GM23338 (cell line): ENCODE data around the gene P2RY8. TPM values are rescaled to one million over a fixed set of nuclear protein-coding genes. Genes with fewer than 3 reads are reported as not detected.

ENCODE experiments used
- ATAC-seq: fragments of 200-7000 bp; cut with Tn5 transposase; 3 replicates; pipeline ENCODE4 v1.9.1; 2020
- DNase-seq: peaks from one replicate; pipeline ENCODE4 v3.0.0-alpha.2; 2015; ENCODE audit warnings: low spot score
- H2AFZ ChIP-seq: fragments of 200-600 bp; sonication (generic); 2 replicates; pipeline ENCODE4 v1.8.0; 2016; ENCODE audit warnings: antibody characterized with exemption, mild to moderate bottlenecking, moderate library complexity
- H3F3A ChIP-seq: fragments of 200-600 bp; sonication (generic); replicated peaks from 2 replicates; pipeline ENCODE4 v1.8.0; 2017; ENCODE audit warnings: antibody characterized with exemption, mixed run types, low read depth
- H3K27ac ChIP-seq: fragments of 200-600 bp; sonication (generic); 2 replicates; pipeline ENCODE4 v1.6.1; 2016; ENCODE audit warnings: low read depth
- H3K27me3 ChIP-seq: fragments of 200-600 bp; sonication (generic); 2 replicates; pipeline ENCODE4 v1.8.0; 2016; ENCODE audit warnings: mild to moderate bottlenecking, mixed run types, moderate library complexity; ENCODE audit not compliant: insufficient read depth
- H3K36me3 ChIP-seq: fragments of 200-600 bp; sonication (generic); 2 replicates; pipeline ENCODE4 v1.8.0; 2016; ENCODE audit warnings: mild to moderate bottlenecking; ENCODE audit not compliant: insufficient read depth
- H3K4me1 ChIP-seq: fragments of 200-600 bp; sonication (generic); 2 replicates; pipeline ENCODE4 v1.8.0; 2016; ENCODE audit warnings: mild to moderate bottlenecking, moderate library complexity; ENCODE audit not compliant: insufficient read depth
- H3K4me2 ChIP-seq: fragments of 200-600 bp; sonication (generic); 2 replicates; pipeline ENCODE4 v1.7.1; 2017; ENCODE audit warnings: mixed run types
- H3K4me3 ChIP-seq: fragments of 200-600 bp; sonication (generic); 2 replicates; pipeline ENCODE4 v1.6.1; 2016; ENCODE audit warnings: mixed run types
- H3K79me2 ChIP-seq: fragments of 200-600 bp; sonication (generic); replicated peaks from 2 replicates; pipeline ENCODE4 v1.8.0; 2017; ENCODE audit warnings: mild to moderate bottlenecking; ENCODE audit not compliant: insufficient read depth
- H3K9me2 ChIP-seq: fragments of 200-600 bp; sonication (generic); 2 replicates; pipeline ENCODE4 v1.8.0; 2017; ENCODE audit not compliant: insufficient read depth
- H4K20me1 ChIP-seq: fragments of 200-600 bp; sonication (generic); replicated peaks from 2 replicates; pipeline ENCODE4 v1.8.0; 2017; ENCODE audit warnings: mild to moderate bottlenecking; ENCODE audit not compliant: insufficient read depth
- H3K27ac Mint-ChIP-seq: 2 replicates; pipeline ENCODE4 v1.8.0; 2020; ENCODE audit warnings: inconsistent platforms, mild to moderate bottlenecking, moderate library complexity, mixed read lengths
- H3K27me3 Mint-ChIP-seq: 3 replicates; pipeline ENCODE4 v1.8.0; 2022; ENCODE audit warnings: low read depth, mild to moderate bottlenecking, moderate library complexity, mixed read lengths, inconsistent platforms; ENCODE audit not compliant: insufficient read depth, poor library complexity
- H3K36me3 Mint-ChIP-seq: 3 replicates; pipeline ENCODE4 v1.8.0; 2021; ENCODE audit warnings: low read depth, mild to moderate bottlenecking, inconsistent platforms, moderate library complexity, mixed read lengths
- H3K4me1 Mint-ChIP-seq: 3 replicates; pipeline ENCODE4 v1.8.0; 2020; ENCODE audit warnings: mild to moderate bottlenecking, inconsistent platforms, mixed read lengths
- H3K4me3 Mint-ChIP-seq: 3 replicates; pipeline ENCODE4 v1.8.0; 2021; ENCODE audit warnings: moderate library complexity, mild to moderate bottlenecking, inconsistent platforms, mixed read lengths
- H3K9me3 Mint-ChIP-seq: 3 replicates; pipeline ENCODE4 v1.8.0; 2020; ENCODE audit warnings: moderate library complexity, mild to moderate bottlenecking, inconsistent platforms, mixed read lengths
- CREB1 ChIP-seq: fragments of 250-450 bp; sonication (Bioruptor Pico); IDR thresholded peaks from 2 replicates; pipeline ENCODE4 v1.5.0; 2020; ENCODE audit warnings: low read depth, mild to moderate bottlenecking, moderate library complexity
- EZH2 ChIP-seq: fragments of 200-600 bp; sonication (generic); IDR thresholded peaks from one replicate; pipeline ENCODE4 v1.8.0; 2017; ENCODE audit warnings: antibody characterized with exemption, mild to moderate bottlenecking, low read depth; ENCODE audit not compliant: unreplicated experiment
- JUNB ChIP-seq: IDR thresholded peaks from one replicate; pipeline ENCODE4 v1.6.1; 2016; ENCODE audit warnings: antibody characterized with exemption; ENCODE audit not compliant: unreplicated experiment
- NANOG ChIP-seq: IDR thresholded peaks from 2 replicates; pipeline ENCODE4 v1.6.1; 2016; ENCODE audit warnings: antibody characterized with exemption, borderline replicate concordance
- POLR2AphosphoS5 ChIP-seq: IDR thresholded peaks from 2 replicates; pipeline ENCODE4 v1.6.1; 2016; ENCODE audit warnings: antibody characterized with exemption, low read depth
- STAT1 ChIP-seq: IDR thresholded peaks from one replicate; pipeline ENCODE4 v1.6.1; 2016; ENCODE audit warnings: antibody characterized with exemption; ENCODE audit not compliant: unreplicated experiment
- polyA plus RNA-seq: library from polyadenylated mRNA; unstranded; fragments of >200 nt; fragmentation: Nextera tagmentation; extraction: Ambion mirVana; gene quantifications from 2 replicates; pipeline ENCODE4 v1.2.1, GENCODE V29; 2016
- total RNA-seq: library from RNA; depleted of rRNA; stranded (reverse); fragments of >200 nt; shearing (Covaris generic); gene quantifications from 2 replicates; pipeline ENCODE4 v1.2.3, GENCODE V29; 2014
- TF ChIP-seq, protein P1 (sequence below), 2 experiments: fragments of 200-600 bp in 1 of 2; sonication (generic) in 1 of 2; conservative IDR thresholded peaks; 2 replicates each; pipeline versions ENCODE4 v1.5.1 to v1.6.1; 2016 to 2017; ENCODE audit warnings: antibody characterized with exemption in 2 of 2, low read depth in 2 of 2, mild to moderate bottlenecking in 2 of 2, moderate library complexity in 1 of 2
- TF ChIP-seq, protein P2 (sequence below): IDR thresholded peaks from 2 replicates; pipeline ENCODE4 v1.6.1; 2016; ENCODE audit warnings: antibody characterized with exemption
- TF ChIP-seq, protein P3 (sequence below): IDR thresholded peaks from one replicate; pipeline ENCODE4 v1.6.1; 2018; ENCODE audit warnings: antibody characterized with exemption; ENCODE audit not compliant: unreplicated experiment
- TF ChIP-seq, protein P4 (sequence below): fragments of 250-450 bp; sonication (Bioruptor Pico); IDR thresholded peaks from 2 replicates; pipeline ENCODE4 v1.5.0; 2020; ENCODE audit warnings: mild to moderate bottlenecking, moderate library complexity

P2RY8 gene
- total and polyA plus RNA-seq, 2 experiments from 2014 or later = 0.24 TPM; not detected in 1

DNA sequence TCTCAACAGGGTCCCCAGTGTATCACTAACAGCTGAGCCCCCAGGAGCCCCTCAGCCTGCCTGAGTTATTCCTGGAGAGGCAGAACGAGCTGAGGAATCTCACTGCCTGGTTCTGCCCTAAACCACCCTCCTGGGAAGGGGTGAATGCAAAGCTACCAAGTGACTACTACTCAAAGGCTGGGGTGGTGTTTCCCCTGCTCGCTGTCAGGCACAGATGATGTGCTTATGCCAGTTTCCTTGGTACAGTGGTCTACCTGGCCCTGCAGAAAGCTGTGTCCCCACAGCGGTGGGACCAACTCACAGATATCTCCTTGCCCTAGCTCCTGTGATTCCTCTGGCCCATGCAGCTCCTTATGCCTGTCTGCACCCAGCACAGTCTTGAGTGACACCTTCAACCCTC is 48.8 kb downstream of the P2RY8 start (continued):
- TF ChIP-seq, protein P1, sequence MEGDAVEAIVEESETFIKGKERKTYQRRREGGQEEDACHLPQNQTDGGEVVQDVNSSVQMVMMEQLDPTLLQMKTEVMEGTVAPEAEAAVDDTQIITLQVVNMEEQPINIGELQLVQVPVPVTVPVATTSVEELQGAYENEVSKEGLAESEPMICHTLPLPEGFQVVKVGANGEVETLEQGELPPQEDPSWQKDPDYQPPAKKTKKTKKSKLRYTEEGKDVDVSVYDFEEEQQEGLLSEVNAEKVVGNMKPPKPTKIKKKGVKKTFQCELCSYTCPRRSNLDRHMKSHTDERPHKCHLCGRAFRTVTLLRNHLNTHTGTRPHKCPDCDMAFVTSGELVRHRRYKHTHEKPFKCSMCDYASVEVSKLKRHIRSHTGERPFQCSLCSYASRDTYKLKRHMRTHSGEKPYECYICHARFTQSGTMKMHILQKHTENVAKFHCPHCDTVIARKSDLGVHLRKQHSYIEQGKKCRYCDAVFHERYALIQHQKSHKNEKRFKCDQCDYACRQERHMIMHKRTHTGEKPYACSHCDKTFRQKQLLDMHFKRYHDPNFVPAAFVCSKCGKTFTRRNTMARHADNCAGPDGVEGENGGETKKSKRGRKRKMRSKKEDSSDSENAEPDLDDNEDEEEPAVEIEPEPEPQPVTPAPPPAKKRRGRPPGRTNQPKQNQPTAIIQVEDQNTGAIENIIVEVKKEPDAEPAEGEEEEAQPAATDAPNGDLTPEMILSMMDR (conservative IDR thresholded peaks at IDR 0.05; ENCODE audit: low read depth in 2 of 2) = no peak
- TF ChIP-seq JUNB (no peak), POLR2AphosphoS5 (no peak), CREB1 (CRISPR knock-in tag) (no peak), NANOG (no peak)
- TF ChIP-seq, protein P2, sequence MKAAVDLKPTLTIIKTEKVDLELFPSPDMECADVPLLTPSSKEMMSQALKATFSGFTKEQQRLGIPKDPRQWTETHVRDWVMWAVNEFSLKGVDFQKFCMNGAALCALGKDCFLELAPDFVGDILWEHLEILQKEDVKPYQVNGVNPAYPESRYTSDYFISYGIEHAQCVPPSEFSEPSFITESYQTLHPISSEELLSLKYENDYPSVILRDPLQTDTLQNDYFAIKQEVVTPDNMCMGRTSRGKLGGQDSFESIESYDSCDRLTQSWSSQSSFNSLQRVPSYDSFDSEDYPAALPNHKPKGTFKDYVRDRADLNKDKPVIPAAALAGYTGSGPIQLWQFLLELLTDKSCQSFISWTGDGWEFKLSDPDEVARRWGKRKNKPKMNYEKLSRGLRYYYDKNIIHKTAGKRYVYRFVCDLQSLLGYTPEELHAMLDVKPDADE = no peak

DNA sequence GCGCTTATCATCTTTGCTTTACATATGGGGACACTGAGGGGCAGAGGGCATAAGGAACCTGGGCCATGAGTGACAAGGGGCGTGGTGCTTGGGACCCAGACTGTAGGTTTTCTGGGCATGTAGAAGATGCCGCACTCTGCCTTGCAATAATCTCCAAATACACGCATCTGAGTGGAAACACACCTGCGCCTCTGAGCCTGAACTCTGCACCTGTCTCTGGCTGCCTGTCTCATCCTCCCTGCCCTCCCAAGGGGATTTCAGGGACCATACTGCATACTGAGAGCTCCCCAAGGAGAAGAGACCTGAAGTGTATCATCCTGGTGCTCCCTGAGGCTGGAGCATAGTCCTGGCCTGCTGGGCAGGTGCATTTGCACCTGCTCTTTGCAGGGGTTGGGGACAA is 49.6 kb downstream of the P2RY8 start:
- H3K9me2 ChIP-seq = no peaks in the 10 kb centered on the region
- H3K36me3 ChIP-seq = no peaks in the 10 kb centered on the region
- H3F3A ChIP-seq = peaks cover 16% of the 10 kb centered on the region; the same call in 1 of the 2 replicates
- H3K27ac Mint-ChIP-seq = no peak overlapping the region
- no peak overlapping the region for H2AFZ ChIP-seq
- H4K20me1 ChIP-seq = no peaks in the 10 kb centered on the region
- H3K9me3 Mint-ChIP-seq = peaks cover 72% of the 10 kb centered on the region
- DNase-seq = no peak
- no peak for ATAC-seq
- no peaks in the 10 kb centered on the region for H3K27me3 ChIP-seq
- H3K4me1 ChIP-seq = no peaks in the 10 kb centered on the region
- no peaks in the 10 kb centered on the region for H3K4me1 Mint-ChIP-seq
- H3K36me3 Mint-ChIP-seq = peaks cover 39% of the 10 kb centered on the region
- no peak overlapping the region for H3K4me3 ChIP-seq
- no peaks in the 10 kb centered on the region for H3K79me2 ChIP-seq
- H3K4me3 Mint-ChIP-seq = no peak overlapping the region
- H3K4me2 ChIP-seq = no peak overlapping the region
- H3K27me3 Mint-ChIP-seq = peaks cover 29% of the 10 kb centered on the region
- no peak overlapping the region for H3K27ac ChIP-seq
- TF ChIP-seq STAT1 (no peak), EZH2 (no peak)
- TF ChIP-seq, protein P1 (conservative IDR thresholded peaks at IDR 0.05; ENCODE audit: low read depth in 2 of 2) = no peak
- TF ChIP-seq, protein P3, sequence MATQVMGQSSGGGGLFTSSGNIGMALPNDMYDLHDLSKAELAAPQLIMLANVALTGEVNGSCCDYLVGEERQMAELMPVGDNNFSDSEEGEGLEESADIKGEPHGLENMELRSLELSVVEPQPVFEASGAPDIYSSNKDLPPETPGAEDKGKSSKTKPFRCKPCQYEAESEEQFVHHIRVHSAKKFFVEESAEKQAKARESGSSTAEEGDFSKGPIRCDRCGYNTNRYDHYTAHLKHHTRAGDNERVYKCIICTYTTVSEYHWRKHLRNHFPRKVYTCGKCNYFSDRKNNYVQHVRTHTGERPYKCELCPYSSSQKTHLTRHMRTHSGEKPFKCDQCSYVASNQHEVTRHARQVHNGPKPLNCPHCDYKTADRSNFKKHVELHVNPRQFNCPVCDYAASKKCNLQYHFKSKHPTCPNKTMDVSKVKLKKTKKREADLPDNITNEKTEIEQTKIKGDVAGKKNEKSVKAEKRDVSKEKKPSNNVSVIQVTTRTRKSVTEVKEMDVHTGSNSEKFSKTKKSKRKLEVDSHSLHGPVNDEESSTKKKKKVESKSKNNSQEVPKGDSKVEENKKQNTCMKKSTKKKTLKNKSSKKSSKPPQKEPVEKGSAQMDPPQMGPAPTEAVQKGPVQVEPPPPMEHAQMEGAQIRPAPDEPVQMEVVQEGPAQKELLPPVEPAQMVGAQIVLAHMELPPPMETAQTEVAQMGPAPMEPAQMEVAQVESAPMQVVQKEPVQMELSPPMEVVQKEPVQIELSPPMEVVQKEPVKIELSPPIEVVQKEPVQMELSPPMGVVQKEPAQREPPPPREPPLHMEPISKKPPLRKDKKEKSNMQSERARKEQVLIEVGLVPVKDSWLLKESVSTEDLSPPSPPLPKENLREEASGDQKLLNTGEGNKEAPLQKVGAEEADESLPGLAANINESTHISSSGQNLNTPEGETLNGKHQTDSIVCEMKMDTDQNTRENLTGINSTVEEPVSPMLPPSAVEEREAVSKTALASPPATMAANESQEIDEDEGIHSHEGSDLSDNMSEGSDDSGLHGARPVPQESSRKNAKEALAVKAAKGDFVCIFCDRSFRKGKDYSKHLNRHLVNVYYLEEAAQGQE = no peak
- TF ChIP-seq, protein P4, sequence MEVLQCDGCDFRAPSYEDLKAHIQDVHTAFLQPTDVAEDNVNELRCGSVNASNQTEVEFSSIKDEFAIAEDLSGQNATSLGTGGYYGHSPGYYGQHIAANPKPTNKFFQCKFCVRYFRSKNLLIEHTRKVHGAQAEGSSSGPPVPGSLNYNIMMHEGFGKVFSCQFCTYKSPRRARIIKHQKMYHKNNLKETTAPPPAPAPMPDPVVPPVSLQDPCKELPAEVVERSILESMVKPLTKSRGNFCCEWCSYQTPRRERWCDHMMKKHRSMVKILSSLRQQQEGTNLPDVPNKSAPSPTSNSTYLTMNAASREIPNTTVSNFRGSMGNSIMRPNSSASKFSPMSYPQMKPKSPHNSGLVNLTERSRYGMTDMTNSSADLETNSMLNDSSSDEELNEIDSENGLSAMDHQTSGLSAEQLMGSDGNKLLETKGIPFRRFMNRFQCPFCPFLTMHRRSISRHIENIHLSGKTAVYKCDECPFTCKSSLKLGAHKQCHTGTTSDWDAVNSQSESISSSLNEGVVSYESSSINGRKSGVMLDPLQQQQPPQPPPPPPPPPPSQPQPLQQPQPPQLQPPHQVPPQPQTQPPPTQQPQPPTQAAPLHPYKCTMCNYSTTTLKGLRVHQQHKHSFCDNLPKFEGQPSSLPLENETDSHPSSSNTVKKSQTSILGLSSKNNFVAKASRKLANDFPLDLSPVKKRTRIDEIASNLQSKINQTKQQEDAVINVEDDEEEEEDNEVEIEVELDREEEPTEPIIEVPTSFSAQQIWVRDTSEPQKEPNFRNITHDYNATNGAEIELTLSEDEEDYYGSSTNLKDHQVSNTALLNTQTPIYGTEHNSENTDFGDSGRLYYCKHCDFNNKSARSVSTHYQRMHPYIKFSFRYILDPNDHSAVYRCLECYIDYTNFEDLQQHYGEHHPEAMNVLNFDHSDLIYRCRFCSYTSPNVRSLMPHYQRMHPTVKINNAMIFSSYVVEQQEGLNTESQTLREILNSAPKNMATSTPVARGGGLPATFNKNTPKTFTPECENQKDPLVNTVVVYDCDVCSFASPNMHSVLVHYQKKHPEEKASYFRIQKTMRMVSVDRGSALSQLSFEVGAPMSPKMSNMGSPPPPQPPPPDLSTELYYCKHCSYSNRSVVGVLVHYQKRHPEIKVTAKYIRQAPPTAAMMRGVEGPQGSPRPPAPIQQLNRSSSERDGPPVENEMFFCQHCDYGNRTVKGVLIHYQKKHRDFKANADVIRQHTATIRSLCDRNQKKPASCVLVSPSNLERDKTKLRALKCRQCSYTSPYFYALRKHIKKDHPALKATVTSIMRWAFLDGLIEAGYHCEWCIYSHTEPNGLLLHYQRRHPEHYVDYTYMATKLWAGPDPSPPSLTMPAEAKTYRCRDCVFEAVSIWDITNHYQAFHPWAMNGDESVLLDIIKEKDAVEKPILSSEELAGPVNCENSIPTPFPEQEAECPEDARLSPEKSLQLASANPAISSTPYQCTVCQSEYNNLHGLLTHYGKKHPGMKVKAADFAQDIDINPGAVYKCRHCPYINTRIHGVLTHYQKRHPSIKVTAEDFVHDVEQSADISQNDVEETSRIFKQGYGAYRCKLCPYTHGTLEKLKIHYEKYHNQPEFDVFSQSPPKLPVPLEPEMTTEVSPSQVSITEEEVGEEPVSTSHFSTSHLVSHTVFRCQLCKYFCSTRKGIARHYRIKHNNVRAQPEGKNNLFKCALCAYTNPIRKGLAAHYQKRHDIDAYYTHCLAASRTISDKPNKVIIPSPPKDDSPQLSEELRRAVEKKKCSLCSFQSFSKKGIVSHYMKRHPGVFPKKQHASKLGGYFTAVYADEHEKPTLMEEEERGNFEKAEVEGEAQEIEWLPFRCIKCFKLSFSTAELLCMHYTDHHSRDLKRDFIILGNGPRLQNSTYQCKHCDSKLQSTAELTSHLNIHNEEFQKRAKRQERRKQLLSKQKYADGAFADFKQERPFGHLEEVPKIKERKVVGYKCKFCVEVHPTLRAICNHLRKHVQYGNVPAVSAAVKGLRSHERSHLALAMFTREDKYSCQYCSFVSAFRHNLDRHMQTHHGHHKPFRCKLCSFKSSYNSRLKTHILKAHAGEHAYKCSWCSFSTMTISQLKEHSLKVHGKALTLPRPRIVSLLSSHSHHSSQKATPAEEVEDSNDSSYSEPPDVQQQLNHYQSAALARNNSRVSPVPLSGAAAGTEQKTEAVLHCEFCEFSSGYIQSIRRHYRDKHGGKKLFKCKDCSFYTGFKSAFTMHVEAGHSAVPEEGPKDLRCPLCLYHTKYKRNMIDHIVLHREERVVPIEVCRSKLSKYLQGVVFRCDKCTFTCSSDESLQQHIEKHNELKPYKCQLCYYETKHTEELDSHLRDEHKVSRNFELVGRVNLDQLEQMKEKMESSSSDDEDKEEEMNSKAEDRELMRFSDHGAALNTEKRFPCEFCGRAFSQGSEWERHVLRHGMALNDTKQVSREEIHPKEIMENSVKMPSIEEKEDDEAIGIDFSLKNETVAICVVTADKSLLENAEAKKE (CRISPR knock-in tag) = no peak
